ENCODE data around the gene NDUFV1. TPM values are rescaled to one million over a fixed set of nuclear protein-coding genes. Genes with fewer than 3 reads are reported as not detected.
A peak's percentile ranks its signal among the peaks of the same experiment; 100 is the strongest.
"Not testable (repeated sequence)": the region's sequence is repeated elsewhere in the genome, so short reads cannot be mapped to it uniquely, and the experiment has no call there.

The NDUFV1 gene
- total RNA-seq, 2 donors from 2014 or later = 422 to 434 TPM

GRCh38 chr11:67644472-67645418 lies 38.0 kb downstream of the NDUFV1 start:
- no peak for ATAC-seq
- intact Hi-C loops (cut with DNase I) = no loop called here
- peak; percentile 18 for DNase-seq

- DNase-seq = peak; percentile 11
- no peak for ATAC-seq
- intact Hi-C loops (cut with DNase I) = no loop called here
Observed at GRCh38 chr11:67645521-67646461, 39.1 kb downstream of the NDUFV1 start.

GRCh38 chr11:67646535-67647336 lies 40.0 kb downstream of the NDUFV1 start:
- intact Hi-C loops (cut with DNase I) = no loop called here
- DNase-seq (peak; percentile 22), ATAC-seq (no peak)

- DNase-seq = peak; percentile 15
- no peak for ATAC-seq
- intact Hi-C loops (cut with DNase I) = no loop called here
Observed at GRCh38 chr11:67647471-67647870, 40.7 kb downstream of the NDUFV1 start.

GRCh38 chr11:67648140-67648795 lies 41.5 kb downstream of the NDUFV1 start:
- intact Hi-C loops (cut with DNase I) = no loop called here
- DNase-seq (peak; percentile 18), ATAC-seq (no peak)

- intact Hi-C loops (cut with DNase I) = no loop called here
- DNase-seq (peak; percentile 19), ATAC-seq (no peak)
Observed at GRCh38 chr11:67648796-67649613, 42.3 kb downstream of the NDUFV1 start.

- ATAC-seq = no peak
- no peak for DNase-seq
Observed at GRCh38 chr11:67649634-67650510, 43.1 kb downstream of the NDUFV1 start.

GRCh38 chr11:67651976-67652781 lies 45.4 kb downstream of the NDUFV1 start:
- intact Hi-C loops (cut with DNase I) = no loop called here
- ATAC-seq (no peak), DNase-seq (no peak)

More at GRCh38 chr11:67649634-67650510, 43.1 kb downstream of the NDUFV1 start:
- intact Hi-C loops (cut with DNase I) = no loop called here

GRCh38 chr11:67652965-67653845 lies 46.5 kb downstream of the NDUFV1 start:
- ATAC-seq (no peak), DNase-seq (no peak)
- intact Hi-C loops (cut with DNase I) = no loop called here

- intact Hi-C loops (cut with DNase I) = no loop called here
- DNase-seq = no peak
- no peak for ATAC-seq
Observed at GRCh38 chr11:67654225-67654624, 47.5 kb downstream of the NDUFV1 start.

GRCh38 chr11:67656278-67656922 lies 49.7 kb downstream of the NDUFV1 start:
- DNase-seq = no peak
- ATAC-seq = no peak
- intact Hi-C loops (cut with DNase I) = no loop called here

- intact Hi-C loops (cut with DNase I) = no loop called here
- no peak for ATAC-seq
- DNase-seq = no peak
Observed at GRCh38 chr11:67657300-67657699, 50.6 kb downstream of the NDUFV1 start.

- ATAC-seq; intact Hi-C loops (cut with DNase I): not testable (repeated sequence)
Observed at GRCh38 chr11:67659651-67660165, 53.0 kb downstream of the NDUFV1 start.

GRCh38 chr11:67660752-67661151 lies 54.0 kb downstream of the NDUFV1 start:
- DNase-seq; intact Hi-C loops (cut with DNase I): not testable (repeated sequence)

More at GRCh38 chr11:67659651-67660165, 53.0 kb downstream of the NDUFV1 start:
- DNase-seq = not testable (repeated sequence)

More at GRCh38 chr11:67660752-67661151, 54.0 kb downstream of the NDUFV1 start:
- ATAC-seq = not testable (repeated sequence)

Data from left cardiac atrium (tissue), 4 donors.